IMR-90 (cell line): Measurements from ENCODE around the gene C11orf21. TPM values are rescaled to one million over a fixed set of nuclear protein-coding genes. Genes with fewer than 3 reads are reported as not detected.
A peak's percentile ranks its signal among the peaks of the same experiment; 100 is the strongest.

Source experiments
- ATAC-seq: fragments of 200-7000 bp; cut with Tn5 transposase; 2 replicates; pipeline ENCODE4 v1.9.1; 2020; ENCODE audit warnings: low read depth, mild to moderate bottlenecking, moderate library complexity
- BruUV-seq: library from RNA; stranded (reverse); fragments of 400-500 nt; replicated peaks from 2 replicates; lab custom pipeline; 2021; lab: Mats Ljungman, UMichigan
- CTCF ChIA-PET: fragments of 300-600 bp; formaldehyde crosslinking; extraction: SDS; loops from one replicate; lab custom pipeline; 2021; ENCODE audit warnings: antibody characterized with exemption; lab: Yijun Ruan, JAX
- POLR2A ChIA-PET: fragments of 300-600 bp; sonication (Branson Sonifier 250); formaldehyde crosslinking; loops from one replicate; lab custom pipeline; 2022; ENCODE audit warnings: antibody characterized with exemption; ENCODE audit not compliant: unreplicated experiment; lab: Charles Lee
- DNase-seq: peaks from one replicate; pipeline ENCODE4 v3.0.0; 2013
- H2AFZ ChIP-seq: replicated peaks from 2 replicates; pipeline ENCODE3; 2013; ENCODE audit warnings: low read length, mild to moderate bottlenecking; ENCODE audit not compliant: poor library complexity
- H2AK5ac ChIP-seq: 2 replicates; pipeline ENCODE4 v1.6.1; 2013; ENCODE audit warnings: low read depth, low read length, inconsistent platforms
- H2AK9ac ChIP-seq: replicated peaks from 2 replicates; pipeline ENCODE3; 2013; ENCODE audit warnings: mild to moderate bottlenecking, low read depth, low read length, moderate library complexity; ENCODE audit not compliant: poor library complexity
- H2BK120ac ChIP-seq: 2 replicates; pipeline ENCODE4 v1.6.1; 2013; ENCODE audit warnings: low read depth, low read length, inconsistent platforms
- H2BK15ac ChIP-seq: 3 replicates; pipeline ENCODE4 v1.6.1; 2013; ENCODE audit warnings: low read depth, low read length, inconsistent platforms
- H2BK20ac ChIP-seq: 2 replicates; pipeline ENCODE4 v1.6.1; 2013; ENCODE audit warnings: low read depth, mild to moderate bottlenecking, inconsistent platforms, low read length, moderate library complexity
- H2BK5ac ChIP-seq: 2 replicates; pipeline ENCODE4 v1.6.1; 2013; ENCODE audit warnings: mild to moderate bottlenecking, low read depth, low read length, inconsistent platforms; ENCODE audit not compliant: poor library complexity, severe bottlenecking
- H3K14ac ChIP-seq: replicated peaks from 2 replicates; pipeline ENCODE4 v1.6.1; 2013; ENCODE audit warnings: low read depth, low read length, inconsistent platforms
- H3K18ac ChIP-seq: 2 replicates; pipeline ENCODE4 v1.6.1; 2013; ENCODE audit warnings: low read depth, low read length, control low read depth
- H3K23ac ChIP-seq: 2 replicates; pipeline ENCODE4 v1.6.1; 2013; ENCODE audit warnings: low read depth, low read length, inconsistent platforms
- H3K27ac ChIP-seq: 2 replicates; pipeline ENCODE4 v1.5.1; 2013; ENCODE audit warnings: mild to moderate bottlenecking, control low read depth, low read length; ENCODE audit not compliant: insufficient read depth
- H3K27me3 ChIP-seq: 2 replicates; pipeline ENCODE4 v1.6.1; 2013; ENCODE audit warnings: low read length; ENCODE audit not compliant: control insufficient read depth, insufficient read depth
- H3K36me3 ChIP-seq: 2 replicates; pipeline ENCODE4 v1.6.1; 2013; ENCODE audit warnings: low read length, mixed read lengths; ENCODE audit not compliant: control insufficient read depth, insufficient read depth
- H3K4ac ChIP-seq: 2 replicates; pipeline ENCODE4 v1.6.1; 2013; ENCODE audit warnings: low read depth, low read length, inconsistent platforms
- H3K4me1 ChIP-seq: 2 replicates; pipeline ENCODE4 v1.6.1; 2013; ENCODE audit warnings: low read length, mixed read lengths; ENCODE audit not compliant: control insufficient read depth, insufficient read depth
- H3K4me2 ChIP-seq: 2 replicates; pipeline ENCODE4 v1.6.1; 2013; ENCODE audit warnings: low read depth, mild to moderate bottlenecking, control low read depth, low read length, moderate library complexity
- H3K4me3 ChIP-seq: 2 replicates; pipeline ENCODE4 v1.5.1; 2013; ENCODE audit warnings: low read depth, mild to moderate bottlenecking, control low read depth, low read length, moderate library complexity; ENCODE audit not compliant: insufficient read depth
- H3K56ac ChIP-seq: 2 replicates; pipeline ENCODE4 v1.6.1; 2013; ENCODE audit warnings: low read length, inconsistent platforms; ENCODE audit not compliant: insufficient read depth; ENCODE audit errors: extremely low read depth
- H3K79me1 ChIP-seq, 2 experiments: 2 replicates each; pipeline ENCODE4 v1.6.1; 2013; ENCODE audit warnings: low read length in 2 of 2, inconsistent platforms in 1 of 2, low read depth in 1 of 2
- H3K9ac ChIP-seq: 2 replicates; pipeline ENCODE4 v1.6.1; 2013; ENCODE audit warnings: low read depth, low read length, control low read depth
- H3K9me1 ChIP-seq: 2 replicates; pipeline ENCODE4 v1.6.1; 2013; ENCODE audit warnings: low read length, inconsistent platforms; ENCODE audit not compliant: insufficient read depth
- H3K9me3 ChIP-seq: 2 replicates; pipeline ENCODE4 v1.6.1; 2013; ENCODE audit warnings: low read length; ENCODE audit not compliant: control insufficient read depth, insufficient read depth
- H4K20me1 ChIP-seq: 2 replicates; pipeline ENCODE4 v1.6.1; 2013; ENCODE audit warnings: low read length, inconsistent platforms; ENCODE audit not compliant: insufficient read depth
- H4K5ac ChIP-seq: 2 replicates; pipeline ENCODE4 v1.6.1; 2013; ENCODE audit warnings: mild to moderate bottlenecking, low read depth, low read length, control low read depth
- H4K8ac ChIP-seq, 2 experiments: 2 replicates each; pipeline ENCODE4 v1.6.1; 2013; ENCODE audit warnings: low read depth in 2 of 2, low read length in 2 of 2, control low read depth in 1 of 2, inconsistent platforms in 1 of 2
- H4K91ac ChIP-seq: 2 replicates; pipeline ENCODE4 v1.6.1; 2013; ENCODE audit warnings: low read depth, low read length, inconsistent platforms; ENCODE audit not compliant: insufficient read depth
- MAFK ChIP-seq: IDR thresholded peaks from 2 replicates; pipeline ENCODE4 v1.6.1; 2012; ENCODE audit warnings: low read depth, low read length, improper control_type of control experiment
- MXI1 ChIP-seq: IDR thresholded peaks from 2 replicates; pipeline ENCODE4 v1.6.1; 2012; ENCODE audit warnings: low read depth, mild to moderate bottlenecking, low read length, moderate library complexity, borderline replicate concordance
- WGBS, 2 experiments: methylation state at CpG; one replicate each; pipeline versions ENCODE4 v1.1.5 to v1.1.7; 2013; ENCODE audit warnings: missing lambda C conversion rate in 2 of 2; ENCODE audit not compliant: insufficient read length in 1 of 2; ENCODE audit errors: extremely low coverage in 2 of 2; 5-methylcytosine and 5-hydroxymethylcytosine counted together
- dilution Hi-C: fragments of 300-500 bp; cut with HindIII; formaldehyde crosslinking; loops from one replicate; pipeline ENCODE4 v1.14.3; 2018; ENCODE audit warnings: low sequenced_read_pairs; ENCODE audit not compliant: unreplicated experiment
- in situ Hi-C: fragments of 300-500 bp; cut with MboI; formaldehyde crosslinking; loops from 3 replicates; pipeline ENCODE4 v1.14.3; 2019; ENCODE audit warnings: low sequenced_read_pairs, inconsistent platforms, mixed read lengths
- intact Hi-C: fragments of 100-400 bp; cut with micrococcal nuclease; formaldehyde crosslinking; loops from 2 replicates; pipeline ENCODE4 v1.10.0; 2022
- polyA plus RNA-seq, 3 experiments: library from polyadenylated mRNA; depleted of rRNA; stranded (reverse); fragments of >200 nt; gene quantifications; 2 replicates each; pipeline ENCODE4 v1.2.3, GENCODE V29; 2012; ENCODE audit warnings: low replicate concordance in 1 of 3
- total RNA-seq: library from RNA; depleted of rRNA; stranded (reverse); fragments of >200 nt; gene quantifications from 2 replicates; pipeline ENCODE4 v1.2.3, GENCODE V29; 2012

C11orf21 gene
- total and polyA plus RNA-seq, 2 of the 4 experiments (the other 2 are of a cell fraction), result not detected

DNA sequence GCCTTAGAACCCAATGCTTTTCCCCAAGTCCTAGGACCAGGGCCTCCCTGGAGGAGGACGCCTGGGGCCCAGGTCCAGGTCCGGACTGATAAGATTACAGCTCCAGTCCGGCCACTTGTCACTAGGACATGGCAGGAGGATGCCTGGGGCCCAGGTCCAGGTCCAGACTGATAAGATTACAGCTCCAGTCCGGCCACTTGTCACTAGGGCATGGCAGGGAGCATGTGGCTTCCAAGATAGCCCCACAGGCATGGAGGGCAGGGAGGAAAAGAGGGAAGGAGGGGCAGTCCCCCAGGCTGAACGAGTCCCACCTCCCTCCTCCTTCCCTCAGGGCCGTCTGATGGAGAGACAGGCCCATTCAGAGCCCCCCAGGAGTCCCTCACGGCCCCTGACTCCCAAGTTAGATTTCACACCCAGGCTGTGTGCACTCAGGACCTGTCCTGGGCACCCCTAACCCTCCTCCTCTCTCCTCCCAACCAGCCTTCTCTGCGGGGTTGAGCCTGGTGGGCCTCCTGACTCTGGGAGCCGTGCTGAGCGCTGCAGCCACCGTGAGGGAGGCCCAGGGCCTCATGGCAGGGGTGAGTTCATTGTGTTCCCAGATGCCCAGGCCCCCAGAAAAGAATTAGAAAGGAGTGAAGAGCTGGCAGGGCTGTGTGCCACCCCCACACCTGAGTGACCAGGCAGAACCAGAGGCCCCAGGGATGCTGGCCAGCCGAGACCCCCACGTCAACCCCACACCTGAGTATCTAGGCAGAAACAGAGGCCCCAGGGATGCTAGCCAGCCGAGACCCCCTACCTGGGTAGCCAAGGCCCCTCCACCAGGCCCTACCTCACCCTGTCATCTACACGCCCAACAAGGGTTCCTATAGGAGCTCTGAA lies 2.1 kb upstream of the C11orf21 start:
- in situ Hi-C loops (no loop called here), intact Hi-C loops (loop anchor here (2.0 kb wide), 1 partner anchor 227 kb away; no protein-coding TSS in a partner anchor), dilution Hi-C loops (no loop called here)
- WGBS, 2 experiments, result 85% methylated on average over 4 of the region's 15 CpGs; no CpG with 5 or more reads in 1 of the 2 experiments
- no peak overlapping the region; the same call in 1 of the 2 replicates for H4K5ac ChIP-seq
- no peak overlapping the region for H2BK20ac ChIP-seq
- no peak overlapping the region for H2BK5ac ChIP-seq
- ATAC-seq (no peak), DNase-seq (no peak)
- H3K4me3 ChIP-seq, result no peak overlapping the region
- no peak overlapping the region for H2AK9ac ChIP-seq
- H3K4ac ChIP-seq, result no peak overlapping the region
- no peak overlapping the region for H3K23ac ChIP-seq
- H3K9me1 ChIP-seq, result peaks cover 6% of the 10 kb centered on the region
- peaks cover 11% of the 10 kb centered on the region for H3K4me1 ChIP-seq
- H3K56ac ChIP-seq, result no peak overlapping the region
- H2AK5ac ChIP-seq, result no peak overlapping the region
- peaks cover 3% of the 10 kb centered on the region; the same call in 1 of the 2 replicates for H4K20me1 ChIP-seq
- H4K91ac ChIP-seq, result no peak overlapping the region
- H3K36me3 ChIP-seq, result no peaks in the 10 kb centered on the region
- peak overlapping the region; percentile 43 for H2AFZ ChIP-seq
- no peak overlapping the region for H2BK15ac ChIP-seq
- H3K27ac ChIP-seq, result no peak overlapping the region
- BruUV-seq, result no TSS peak
- H2BK120ac ChIP-seq, result no peak overlapping the region
- ChIA-PET CTCF (interaction anchor here (1.1 to 4.4 kb wide), 2 partner anchors 116 to 227 kb away, joined by 3 to 73 read pairs; no protein-coding TSS in a partner anchor), POLR2A (no interaction called here)
- H3K9me3 ChIP-seq, result no peaks in the 10 kb centered on the region
- TF ChIP-seq MXI1 (no peak), MAFK (no peak)
- no peak overlapping the region for H3K14ac ChIP-seq
- H3K4me2 ChIP-seq, result no peak overlapping the region
- no peaks in the 10 kb centered on the region for H3K79me1 ChIP-seq
- no peak overlapping the region for H4K8ac ChIP-seq
- H3K27me3 ChIP-seq, result peaks cover 4% of the 10 kb centered on the region; the same call in 1 of the 2 replicates
- no peak overlapping the region for H3K9ac ChIP-seq
- no peak overlapping the region for H3K18ac ChIP-seq
